Transverse colon (tissue), 4 donors: ENCODE results near the gene WFDC11.

ENCODE experiments used
- EP300 ChIP-seq: sonication (generic); formaldehyde crosslinking; IDR thresholded peaks from one replicate; pipeline ENCODE4 v1.6.1; 2017; ENCODE audit warnings: antibody characterized with exemption, low read depth
- POLR2A ChIP-seq: fragments of 450-650 bp; IDR thresholded peaks from one replicate; pipeline ENCODE4 v1.6.1; 2016; ENCODE audit warnings: antibody characterized with exemption, mild to moderate bottlenecking, moderate library complexity
- POLR2AphosphoS5 ChIP-seq, 3 donors: sonication (generic); formaldehyde crosslinking; IDR thresholded peaks; one replicate each; pipeline ENCODE4 v1.6.1; 2016; ENCODE audit warnings: antibody characterized with exemption in 3 of 3
- TF ChIP-seq, protein P1 (sequence below), 5 experiments: fragments of 200-600 bp in 3 of 5; fragments of 450-650 bp in 2 of 5; sonication (generic) in 3 of 5; IDR thresholded peaks; 1 replicate in 2 of 5; 2 replicates in 3 of 5; pipeline ENCODE4 v1.5.1; 2016 to 2017; ENCODE audit warnings: antibody characterized with exemption in 5 of 5, inconsistent platforms in 3 of 5, mild to moderate bottlenecking in 2 of 5, moderate library complexity in 1 of 5

DNA sequence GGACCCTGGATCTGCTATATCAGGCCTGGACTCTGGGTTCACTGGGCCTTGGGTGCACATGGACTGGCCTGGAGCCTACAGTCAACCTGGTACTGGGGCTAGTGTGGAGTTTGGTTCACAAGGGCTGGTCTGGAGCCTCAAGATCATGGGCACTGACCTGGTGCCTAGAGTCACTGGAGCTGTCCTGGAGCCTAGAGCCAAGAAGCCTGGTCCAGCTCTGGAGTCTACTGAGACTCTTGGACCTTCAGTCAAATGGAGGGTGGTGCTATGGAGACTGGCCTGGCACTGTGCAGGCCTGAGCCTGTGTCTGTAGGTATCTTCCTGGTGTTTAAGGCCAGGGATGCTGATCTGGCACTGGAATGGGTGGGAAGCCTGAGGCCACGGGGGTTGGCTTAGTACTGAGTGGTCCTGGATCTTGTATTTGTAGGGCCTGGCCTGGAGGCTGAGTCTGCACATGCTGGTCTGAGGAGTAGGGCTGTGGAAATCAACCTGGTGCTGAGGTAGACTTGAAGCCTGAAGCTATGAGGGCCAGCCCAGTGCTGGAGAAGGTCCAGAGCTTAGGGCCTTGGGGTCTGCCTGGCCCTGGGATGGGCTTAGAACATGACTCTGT, 22.5 kb downstream of the WFDC11 start:
- TF ChIP-seq, protein P1, sequence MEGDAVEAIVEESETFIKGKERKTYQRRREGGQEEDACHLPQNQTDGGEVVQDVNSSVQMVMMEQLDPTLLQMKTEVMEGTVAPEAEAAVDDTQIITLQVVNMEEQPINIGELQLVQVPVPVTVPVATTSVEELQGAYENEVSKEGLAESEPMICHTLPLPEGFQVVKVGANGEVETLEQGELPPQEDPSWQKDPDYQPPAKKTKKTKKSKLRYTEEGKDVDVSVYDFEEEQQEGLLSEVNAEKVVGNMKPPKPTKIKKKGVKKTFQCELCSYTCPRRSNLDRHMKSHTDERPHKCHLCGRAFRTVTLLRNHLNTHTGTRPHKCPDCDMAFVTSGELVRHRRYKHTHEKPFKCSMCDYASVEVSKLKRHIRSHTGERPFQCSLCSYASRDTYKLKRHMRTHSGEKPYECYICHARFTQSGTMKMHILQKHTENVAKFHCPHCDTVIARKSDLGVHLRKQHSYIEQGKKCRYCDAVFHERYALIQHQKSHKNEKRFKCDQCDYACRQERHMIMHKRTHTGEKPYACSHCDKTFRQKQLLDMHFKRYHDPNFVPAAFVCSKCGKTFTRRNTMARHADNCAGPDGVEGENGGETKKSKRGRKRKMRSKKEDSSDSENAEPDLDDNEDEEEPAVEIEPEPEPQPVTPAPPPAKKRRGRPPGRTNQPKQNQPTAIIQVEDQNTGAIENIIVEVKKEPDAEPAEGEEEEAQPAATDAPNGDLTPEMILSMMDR (IDR thresholded peaks at IDR 0.05) = no peak
- TF ChIP-seq POLR2A = no peak
- no peak for TF ChIP-seq EP300
- TF ChIP-seq POLR2AphosphoS5 (IDR thresholded peaks at IDR 0.05) = no peak
